ENCODE measurements around the gene GBE1.

The GBE1 gene

GRCh38 chr3:81601707-81602305 lies 159.6 kb downstream of the GBE1 start:
- DNase-seq: no peak

GRCh38 chr3:81592101-81592500 lies 169.3 kb downstream of the GBE1 start:
- DNase-seq: no peak

- DNase-seq: no peak
Observed at GRCh38 chr3:81585937-81586336, 175.5 kb downstream of the GBE1 start.

GRCh38 chr3:81585056-81585455 lies 176.4 kb downstream of the GBE1 start:
- DNase-seq: no peak

GRCh38 chr3:81581966-81582599 lies 179.4 kb downstream of the GBE1 start:
- no peak for DNase-seq

- peak; percentile 49 for DNase-seq
Observed at GRCh38 chr3:81580355-81580754, 181.1 kb downstream of the GBE1 start.

- no peak for DNase-seq
Observed at GRCh38 chr3:81579744-81580143, 181.7 kb downstream of the GBE1 start.

GRCh38 chr3:81572201-81572756 lies 189.2 kb downstream of the GBE1 start:
- no peak for DNase-seq

- no peak for DNase-seq
Observed at GRCh38 chr3:81568378-81568777, 193.1 kb downstream of the GBE1 start.

- no peak for DNase-seq
Observed at GRCh38 chr3:81565041-81565440, 196.4 kb downstream of the GBE1 start.

- no peak for DNase-seq
Observed at GRCh38 chr3:81558106-81558505, 203.3 kb downstream of the GBE1 start.

- DNase-seq: no peak
Observed at GRCh38 chr3:81554801-81555200, 206.6 kb downstream of the GBE1 start.

- no peak for DNase-seq
Observed at GRCh38 chr3:81554388-81554787, 207.1 kb downstream of the GBE1 start.

- DNase-seq: no peak
Observed at GRCh38 chr3:81550415-81550814, 211.0 kb downstream of the GBE1 start.

GRCh38 chr3:81549831-81550230 lies 211.6 kb downstream of the GBE1 start:
- DNase-seq: no peak

GRCh38 chr3:81549388-81549787 lies 212.1 kb downstream of the GBE1 start:
- DNase-seq: no peak

- DNase-seq: no peak
Observed at GRCh38 chr3:81545572-81545971, 215.9 kb downstream of the GBE1 start.

- DNase-seq: no peak
Observed at GRCh38 chr3:81544385-81544784, 217.1 kb downstream of the GBE1 start.

- no peak for DNase-seq
Observed at GRCh38 chr3:81540787-81541186, 220.7 kb downstream of the GBE1 start.

- DNase-seq: no peak
Observed at GRCh38 chr3:81531846-81532245, 229.6 kb downstream of the GBE1 start.

GRCh38 chr3:81531263-81531662 lies 230.2 kb downstream of the GBE1 start:
- no peak for DNase-seq

GRCh38 chr3:81530180-81530939 lies 231.1 kb downstream of the GBE1 start:
- no peak for DNase-seq

- no peak for DNase-seq
Observed at GRCh38 chr3:81521855-81522254, 239.6 kb downstream of the GBE1 start.

GRCh38 chr3:81518945-81519344 lies 242.5 kb downstream of the GBE1 start:
- no peak for DNase-seq
